WERI-Rb-1 (cell line): ENCODE results near the gene BMP8B.
"Not testable (repeated sequence)": the region's sequence is repeated elsewhere in the genome, so short reads cannot be mapped to it uniquely, and the experiment has no call there.

Source experiments
- DNase-seq: peaks from one replicate; pipeline ENCODE4 v3.0.0-alpha.2; 2020
- H3K27ac ChIP-seq: fragments of 250-450 bp; sonication (Bioruptor Pico); 2 replicates; pipeline ENCODE4 v1.5.1; 2020; ENCODE audit warnings: mild to moderate bottlenecking, moderate library complexity
- H3K27me3 ChIP-seq: fragments of 250-450 bp; sonication (Bioruptor Pico); 2 replicates; pipeline ENCODE4 v1.5.1; 2021; ENCODE audit warnings: mild to moderate bottlenecking, low read depth, moderate library complexity; ENCODE audit not compliant: insufficient read depth, severe bottlenecking
- H3K36me3 ChIP-seq: fragments of 250-450 bp; sonication (Bioruptor Pico); 2 replicates; pipeline ENCODE4 v1.5.1; 2020; ENCODE audit warnings: mild to moderate bottlenecking, moderate library complexity
- H3K4me3 ChIP-seq: 2 replicates; pipeline ENCODE4 v1.5.1; 2011; ENCODE audit warnings: low read depth, mild to moderate bottlenecking, control low read depth, low read length
- H3K9me3 ChIP-seq: fragments of 250-450 bp; sonication (Bioruptor Pico); 2 replicates; pipeline ENCODE4 v1.5.1; 2021; ENCODE audit warnings: mild to moderate bottlenecking, moderate library complexity; ENCODE audit not compliant: severe bottlenecking
- CTCF ChIP-seq: IDR thresholded peaks from 2 replicates; pipeline ENCODE4 v1.5.1; 2011; ENCODE audit warnings: low read depth, mild to moderate bottlenecking, control low read depth, inconsistent platforms, low read length

BMP8B gene

GRCh38 chr1:39817091-39817932 lies 28.6 kb upstream of the BMP8B start:
- peak; percentile 23; the same call in 1 of the 2 replicates for TF ChIP-seq CTCF
- not testable (repeated sequence) for H3K9me3 ChIP-seq, H3K27me3 ChIP-seq, H3K4me3 ChIP-seq, H3K36me3 ChIP-seq, H3K27ac ChIP-seq
- DNase-seq, result peak; percentile 26

DNA sequence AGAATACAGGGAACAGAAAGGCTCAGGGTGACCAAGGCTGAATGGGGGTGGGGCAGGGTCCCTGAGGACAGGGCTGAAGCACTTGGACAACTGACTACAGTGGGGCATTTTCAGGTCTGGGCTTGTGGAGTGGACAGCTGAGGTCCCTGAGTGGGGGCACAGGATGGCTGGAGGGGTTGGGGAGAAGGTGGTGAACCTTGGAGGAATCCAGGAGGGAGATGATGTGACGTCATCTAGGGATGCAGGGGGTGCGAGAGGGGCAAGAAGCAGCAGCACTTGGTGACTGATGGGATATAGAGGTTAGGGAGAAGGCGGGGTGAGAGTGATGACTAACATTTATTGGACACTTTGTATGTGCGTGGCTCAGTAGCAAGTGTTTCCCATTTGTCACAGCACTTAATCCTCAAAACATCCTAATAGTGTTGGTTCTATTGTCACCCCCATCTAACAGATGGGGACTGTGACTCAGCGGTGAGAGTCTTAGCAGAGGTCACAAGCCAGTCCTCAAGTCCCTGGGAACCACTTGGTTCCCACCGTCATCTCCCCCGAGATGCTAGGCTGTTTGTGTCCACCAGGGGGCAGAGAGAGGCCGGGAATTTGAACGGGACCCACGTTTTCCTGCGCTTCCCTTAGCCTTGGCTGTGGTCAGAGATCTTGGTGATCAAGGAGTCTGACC lies 27.9 kb upstream of the BMP8B start:
- DNase-seq, result peak; percentile 81
- H3K27ac ChIP-seq, result peak overlapping the region; percentile 38
- H3K27me3 ChIP-seq, result no peaks in the 10 kb centered on the region
- H3K36me3 ChIP-seq, result no peaks in the 10 kb centered on the region
- no peaks in the 10 kb centered on the region for H3K9me3 ChIP-seq
- peak; percentile 80 for TF ChIP-seq CTCF
- no peak overlapping the region for H3K4me3 ChIP-seq

DNA sequence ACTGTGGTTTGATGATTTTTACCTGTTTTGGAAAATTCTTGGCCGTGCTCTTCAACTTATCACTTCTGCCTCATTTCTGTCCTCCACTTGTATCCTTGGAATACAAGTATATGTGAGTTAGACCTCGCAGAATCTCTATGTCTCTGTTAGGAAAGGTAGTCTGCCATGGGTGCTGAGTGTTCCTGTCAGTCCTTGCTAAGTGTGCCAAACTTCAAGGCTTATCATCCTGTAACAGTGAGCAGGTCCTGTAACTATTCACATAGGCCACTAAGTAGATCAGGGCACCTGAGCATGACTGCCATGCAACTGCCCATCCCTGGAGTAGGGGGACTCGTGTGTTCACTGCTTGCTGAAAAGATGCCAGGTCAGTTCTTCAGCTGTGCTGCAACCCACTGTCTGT lies 24.2 kb upstream of the BMP8B start:
- Histone ChIP-seq H3K9me3 (no peaks in the 10 kb centered on the region), H3K4me3 (no peak overlapping the region), H3K27ac (no peak overlapping the region), H3K36me3 (no peaks in the 10 kb centered on the region), H3K27me3 (no peaks in the 10 kb centered on the region)
- TF ChIP-seq CTCF, result no peak
- DNase-seq, result no peak

GRCh38 chr1:39808784-39809517 lies 20.3 kb upstream of the BMP8B start:
- peaks cover 9% of the 10 kb centered on the region for H3K9me3 ChIP-seq
- DNase-seq, result no peak
- H3K36me3 ChIP-seq, result no peaks in the 10 kb centered on the region
- TF ChIP-seq CTCF, result no peak
- no peak overlapping the region for H3K4me3 ChIP-seq
- no peak overlapping the region for H3K27ac ChIP-seq
- H3K27me3 ChIP-seq, result no peaks in the 10 kb centered on the region

DNA sequence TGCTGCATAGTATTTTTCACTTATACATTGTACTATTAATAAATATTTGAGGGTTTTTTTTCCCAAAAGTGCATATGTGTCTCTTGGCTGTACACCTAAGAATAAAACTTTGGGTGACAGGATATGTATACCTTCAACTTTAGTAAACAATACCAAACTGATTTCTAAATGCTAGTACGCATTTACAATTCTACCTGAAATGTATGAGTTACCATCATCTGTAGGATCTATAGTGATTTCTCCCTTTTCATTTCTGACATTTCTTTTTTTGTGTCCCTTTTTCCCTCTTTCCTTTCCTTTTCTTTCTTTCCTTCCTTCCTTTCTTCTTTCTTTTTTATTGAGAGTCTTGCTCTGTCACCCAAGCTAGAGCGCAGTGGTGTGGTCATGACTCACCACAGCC lies 16.7 kb upstream of the BMP8B start:
- H3K27ac ChIP-seq, result no peak overlapping the region
- H3K9me3 ChIP-seq, result peaks cover 9% of the 10 kb centered on the region
- no peak for TF ChIP-seq CTCF
- no peak for DNase-seq
- no peak overlapping the region for H3K4me3 ChIP-seq
- H3K27me3 ChIP-seq, result no peaks in the 10 kb centered on the region
- H3K36me3 ChIP-seq, result no peaks in the 10 kb centered on the region
